ENCODE measurements around the gene CLEC4F.

GRCh38 chr2:70828914-70829824 lies 8.8 kb upstream of the CLEC4F start:
- no peak for TF ChIP-seq JUNB (IDR thresholded peaks at IDR 0.05)
- TF ChIP-seq KAT2A (conservative IDR thresholded peaks at IDR 0.05; ENCODE audit: control insufficient read depth, low read depth, low read length), result no peak
- TF ChIP-seq CTCF (IDR thresholded peaks at IDR 0.05 in 2 of 3, conservative IDR thresholded peaks at IDR 0.05 in 1 of 3; ENCODE audit: control insufficient read depth in 2 of 3, extremely low read depth in 1 of 3, insufficient read depth in 1 of 3, low read depth in 3 of 3, low read length in 3 of 3), result no peak
- TF ChIP-seq SP1 (IDR thresholded peaks at IDR 0.05; ENCODE audit: low read depth, low read length), result no peak
- TF ChIP-seq NFYB (IDR thresholded peaks at IDR 0.05; ENCODE audit: insufficient read depth, low read depth, low read length), result no peak
- TF ChIP-seq EZH2 (IDR thresholded peaks at IDR 0.05; ENCODE audit: borderline replicate concordance, control insufficient read depth, low read depth, low read length), result no peak
- TF ChIP-seq CEBPZ (IDR thresholded peaks at IDR 0.05; ENCODE audit: low read depth, low read length), result no peak
